Activated CD8-positive, alpha-beta memory T cell treated with anti-CD3 and anti-CD28 coated beads for 24 hours (primary cell): ENCODE measurements around the gene INPP1.
"Not testable (repeated sequence)": the region's sequence is repeated elsewhere in the genome, so short reads cannot be mapped to it uniquely, and the experiment has no call there.

ENCODE experiments used
- DNase-seq: peaks from one replicate; pipeline ENCODE4 v3.0.0-alpha.2; 2020

INPP1 gene

GRCh38 chr2:190334479-190335224 lies 8.7 kb upstream of the INPP1 start:
- DNase-seq, result no peak

- no peak for DNase-seq
These were observed 8.2 kb upstream of the INPP1 start for GRCh38 chr2:190335225-190335559.

- not testable (repeated sequence) for DNase-seq
These were observed 7.8 kb upstream of the INPP1 start for GRCh38 chr2:190335584-190335983.

GRCh38 chr2:190336420-190336819 lies 7.0 kb upstream of the INPP1 start:
- no peak for DNase-seq

- no peak for DNase-seq
These were observed 4.9 kb upstream of the INPP1 start for GRCh38 chr2:190338453-190338852.

- no peak for DNase-seq
These were observed 4.0 kb upstream of the INPP1 start for GRCh38 chr2:190339394-190339793.

- no peak for DNase-seq
These were observed 3.0 kb upstream of the INPP1 start for GRCh38 chr2:190340369-190340768.

- no peak for DNase-seq
These were observed 778 bp upstream of the INPP1 start for GRCh38 chr2:190342611-190343010.

- peak; percentile 76 for DNase-seq
These were observed 277 bp upstream of the INPP1 start for GRCh38 chr2:190343089-190343535.

- no peak for DNase-seq
These were observed 963 bp downstream of the INPP1 start for GRCh38 chr2:190344276-190344827.

GRCh38 chr2:190350371-190350770 lies 7.0 kb downstream of the INPP1 start:
- DNase-seq, result no peak

- DNase-seq, result no peak
These were observed 8.6 kb downstream of the INPP1 start for GRCh38 chr2:190351955-190352354.

GRCh38 chr2:190352668-190353536 lies 9.5 kb downstream of the INPP1 start:
- DNase-seq, result no peak

- no peak for DNase-seq
These were observed 10.1 kb downstream of the INPP1 start for GRCh38 chr2:190353537-190353899.

GRCh38 chr2:190354003-190354690 lies 10.8 kb downstream of the INPP1 start:
- DNase-seq, result no peak

GRCh38 chr2:190355968-190356644 lies 12.7 kb downstream of the INPP1 start:
- DNase-seq, result no peak

GRCh38 chr2:190357600-190357999 lies 14.2 kb downstream of the INPP1 start:
- DNase-seq, result no peak

- DNase-seq, result not testable (repeated sequence)
These were observed 15.5 kb downstream of the INPP1 start for GRCh38 chr2:190358655-190359448.

- DNase-seq, result no peak
These were observed 17.2 kb downstream of the INPP1 start for GRCh38 chr2:190360561-190360960.

GRCh38 chr2:190360965-190361364 lies 17.6 kb downstream of the INPP1 start:
- no peak for DNase-seq

GRCh38 chr2:190361572-190361971 lies 18.2 kb downstream of the INPP1 start:
- no peak for DNase-seq

- DNase-seq, result no peak
These were observed 19.5 kb downstream of the INPP1 start for GRCh38 chr2:190362894-190363293.
